A673 (cell line): ENCODE data around the gene AQP2. TPM values are rescaled to one million over a fixed set of nuclear protein-coding genes. Genes with fewer than 3 reads are reported as not detected.

Experiments
- BruUV-seq: library from RNA; stranded (reverse); fragments of 400-500 nt; replicated peaks from 2 replicates; lab custom pipeline; 2021; lab: Mats Ljungman, UMichigan
- CTCF ChIA-PET: fragments of 300-600 bp; sonication (Branson Sonifier 250); formaldehyde crosslinking; loops from one replicate; lab custom pipeline; 2022; ENCODE audit warnings: antibody characterized with exemption; lab: Charles Lee
- POLR2A ChIA-PET: fragments of 300-600 bp; sonication (Branson Sonifier 250); formaldehyde crosslinking; loops from one replicate; lab custom pipeline; 2022; ENCODE audit warnings: antibody characterized with exemption; ENCODE audit not compliant: low non-redundant PET; lab: Charles Lee
- DNase-seq: peaks from one replicate; pipeline ENCODE4 v3.0.0-alpha.2; 2015; ENCODE audit warnings: low spot score
- H3K27ac ChIP-seq: fragments of 200-600 bp; sonication (generic); 2 replicates; pipeline ENCODE4 v1.5.1; 2016; ENCODE audit warnings: mixed run types, low read depth, mild to moderate bottlenecking, mixed read lengths, antibody characterized with exemption, low read length; ENCODE audit not compliant: poor library complexity, severe bottlenecking
- H3K27me3 ChIP-seq: fragments of 200-600 bp; sonication (generic); replicated peaks from 2 replicates; pipeline ENCODE4 v1.6.1; 2017; ENCODE audit warnings: mixed run types, low read depth, mild to moderate bottlenecking, mixed read lengths, antibody characterized with exemption, low read length; ENCODE audit not compliant: insufficient read depth, poor library complexity
- H3K36me3 ChIP-seq: fragments of 200-600 bp; sonication (generic); 2 replicates; pipeline ENCODE4 v1.6.1; 2016; ENCODE audit warnings: mixed run types, mild to moderate bottlenecking, mixed read lengths, antibody characterized with exemption, low read length; ENCODE audit not compliant: insufficient read depth, poor library complexity, severe bottlenecking
- H3K4me1 ChIP-seq: fragments of 200-600 bp; sonication (generic); 2 replicates; pipeline ENCODE4 v1.6.1; 2017; ENCODE audit warnings: mixed run types, mild to moderate bottlenecking, mixed read lengths, antibody characterized with exemption, low read length; ENCODE audit not compliant: insufficient read depth, poor library complexity, severe bottlenecking
- H3K4me3 ChIP-seq: fragments of 200-600 bp; sonication (generic); 2 replicates; pipeline ENCODE4 v1.5.1; 2016; ENCODE audit warnings: low read depth, mixed run types, mild to moderate bottlenecking, mixed read lengths, low read length; ENCODE audit not compliant: poor library complexity, severe bottlenecking
- H3K9me3 ChIP-seq: fragments of 200-600 bp; sonication (generic); 2 replicates; pipeline ENCODE4 v1.6.1; 2016; ENCODE audit warnings: mixed run types, low read depth, mild to moderate bottlenecking, mixed read lengths, antibody characterized with exemption, low read length; ENCODE audit not compliant: poor library complexity, severe bottlenecking
- CTCF ChIP-seq: fragments of 300-800, 200-600 bp; sonication (generic); conservative IDR thresholded peaks from 2 replicates; pipeline ENCODE4 v1.5.1; 2017; ENCODE audit warnings: low read depth, mild to moderate bottlenecking, antibody characterized with exemption, low read length, moderate library complexity, mixed read lengths
- EZH2 ChIP-seq: fragments of 200-600 bp; sonication (generic); IDR thresholded peaks from 2 replicates; pipeline ENCODE4 v1.6.1; 2017; ENCODE audit warnings: borderline replicate concordance, low read depth, mild to moderate bottlenecking, mixed read lengths, antibody characterized with exemption, low read length; ENCODE audit not compliant: poor library complexity, severe bottlenecking
- intact Hi-C: fragments of 100-400 bp; cut with micrococcal nuclease; formaldehyde crosslinking; loops from one replicate; pipeline ENCODE4 v1.10.0; 2022; ENCODE audit not compliant: unreplicated experiment
- total RNA-seq: library from RNA; stranded (reverse); gene quantifications from 2 replicates; pipeline ENCODE4 v1.2.3, GENCODE V29; 2021

AQP2 gene
- total RNA-seq, 1 experiment from 2014 or later = not detected

- no peaks in the 10 kb centered on the region for H3K27me3 ChIP-seq
- intact Hi-C loops = no loop called here
- BruUV-seq = no TSS peak
- no peaks in the 10 kb centered on the region for H3K4me1 ChIP-seq
- H3K36me3 ChIP-seq = no peaks in the 10 kb centered on the region
- H3K27ac ChIP-seq = no peak within 1 kb of the TSS
- POLR2A ChIA-PET = no interaction called here
- no peak for TF ChIP-seq EZH2
- no peak within 1 kb of the TSS for H3K4me3 ChIP-seq
- no peak for DNase-seq
- H3K9me3 ChIP-seq = no peaks in the 10 kb centered on the region
- CTCF ChIA-PET = no interaction called here
Observed at GRCh38 chr12:49972641-49973360, 22.3 kb downstream of the AQP2 start, which contains the start of gene AQP6. Gene AQP6, plus strand, starts transcription at chr12:49972947. Its CDS starts 227 bp downstream, at chr12:49973174.

GRCh38 chr12:49973361-49973830, 22.9 kb downstream of the AQP2 start:
- CTCF ChIA-PET = no interaction called here
- no TSS peak for BruUV-seq
- Histone ChIP-seq H3K9me3 (no peaks in the 10 kb centered on the region), H3K27ac (no peak overlapping the region), H3K27me3 (no peaks in the 10 kb centered on the region), H3K4me3 (no peak overlapping the region), H3K4me1 (no peaks in the 10 kb centered on the region), H3K36me3 (no peaks in the 10 kb centered on the region)
- no peak for DNase-seq
- intact Hi-C loops = no loop called here
- TF ChIP-seq CTCF (no peak), EZH2 (no peak)
- POLR2A ChIA-PET = no interaction called here

- BruUV-seq = no TSS peak
- POLR2A ChIA-PET = no interaction called here
Observed at GRCh38 chr12:49974231-49974675, 23.7 kb downstream of the AQP2 start.

More at GRCh38 chr12:49974231-49974675, 23.7 kb downstream of the AQP2 start:
- no peaks in the 10 kb centered on the region for H3K9me3 ChIP-seq
- no peak for DNase-seq
- H3K27ac ChIP-seq = no peak overlapping the region
- TF ChIP-seq CTCF = no peak
- TF ChIP-seq EZH2 = no peak
- intact Hi-C loops = no loop called here
- H3K4me1 ChIP-seq = no peaks in the 10 kb centered on the region
- CTCF ChIA-PET = no interaction called here
- H3K4me3 ChIP-seq = no peak overlapping the region
- no peaks in the 10 kb centered on the region for H3K36me3 ChIP-seq
- no peaks in the 10 kb centered on the region for H3K27me3 ChIP-seq
